Kidney (tissue), 14 donors: ENCODE results near the gene OR4F6. TPM values are rescaled to one million over a fixed set of nuclear protein-coding genes. Genes with fewer than 3 reads are reported as not detected.

Source experiments
- DNase-seq, 5 donors: peaks; one replicate each; pipeline ENCODE4 v3.0.0-alpha.2; 2013 to 2020
- FAIRE-seq: peaks from 2 replicates; lab custom pipeline; 2012; peaks lifted over from hg19 to GRCh38; lab: Jason Lieb, UNC
- H3K27ac ChIP-seq, 2 donors: one replicate each; pipeline ENCODE4 v1.7.0; 2013; ENCODE audit warnings: low read depth in 2 of 2, low read length in 2 of 2, inconsistent platforms in 1 of 2
- H3K27me3 ChIP-seq: one replicate; pipeline ENCODE4 v1.7.1; 2013; ENCODE audit warnings: low read length, inconsistent platforms; ENCODE audit not compliant: control insufficient read depth, insufficient read depth
- H3K36me3 ChIP-seq, 3 donors: one replicate each; pipeline versions ENCODE4 v1.7.0 to v1.7.1; 2013; ENCODE audit warnings: low read length in 3 of 3, control low read depth in 1 of 3, inconsistent platforms in 1 of 3; ENCODE audit not compliant: insufficient read depth in 3 of 3, control insufficient read depth in 2 of 3
- H3K4me1 ChIP-seq, 3 donors: one replicate each; pipeline versions ENCODE4 v1.7.0 to v1.7.1; 2013; ENCODE audit warnings: low read length in 3 of 3, inconsistent platforms in 1 of 3, low read depth in 1 of 3; ENCODE audit not compliant: control insufficient read depth in 2 of 3, insufficient read depth in 2 of 3
- H3K4me3 ChIP-seq, 3 donors: one replicate each; pipeline versions ENCODE4 v1.7.0 to v1.8.1; 2013; ENCODE audit warnings: low read length in 3 of 3, control low read depth in 1 of 3, inconsistent platforms in 1 of 3
- H3K9ac ChIP-seq, 3 donors: one replicate each; pipeline versions ENCODE4 v1.7.0 to v1.7.1; 2013; ENCODE audit warnings: low read length in 3 of 3, control low read depth in 1 of 3, inconsistent platforms in 1 of 3
- H3K9me3 ChIP-seq, 3 donors: one replicate each; pipeline versions ENCODE4 v1.7.0 to v1.7.1; 2013; ENCODE audit warnings: low read length in 3 of 3, control low read depth in 1 of 3, inconsistent platforms in 1 of 3; ENCODE audit not compliant: control insufficient read depth in 2 of 3, insufficient read depth in 1 of 3
- intact Hi-C: fragments of 100-400 bp; cut with DNase I; formaldehyde crosslinking; loops from one replicate; pipeline ENCODE4 v1.11.1; 2022
- polyA plus RNA-seq: library from polyadenylated mRNA; stranded (reverse); fragments of 350-450 nt; fragmentation: Illumina TruSeq; extraction: RNeasy Lipid Tissue Mini Kit (QIAGEN cat#74804); gene quantifications from one replicate; pipeline ENCODE4 v1.2.3, GENCODE V29; 2014; ENCODE audit warnings: low read depth, low replicate concordance; ENCODE audit not compliant: insufficient read depth
- total RNA-seq: library from RNA; stranded (reverse); fragmentation: NEBNext Ultra II Directional; extraction: Animal tissue kit (Norgen Biotek cat#: 25700); gene quantifications from one replicate; pipeline ENCODE4 v1.2.1, GENCODE V29; 2021
- TF ChIP-seq, protein P1 (sequence below): IDR thresholded peaks from 3 replicates; pipeline ENCODE4 v1.5.1; 2012; ENCODE audit warnings: mild to moderate bottlenecking, moderate library complexity, borderline replicate concordance; ENCODE audit not compliant: insufficient read depth; ENCODE audit errors: extremely low read depth
- donor health status: control.
- donor health status: control.
- donor health status: control.
- donor health status: control.
- donor health status: control.
- donor health status: DM: yes; HTN: yes; CAD: no.
- donor health status: Normal renal cell carcinoma (clear cell type).

The OR4F6 gene
- total and polyA plus RNA-seq, 2 donors from 2014 or later, result not detected

GRCh38 chr15:101807345-101807945 is 4.1 kb downstream of the OR4F6 start:
- Histone ChIP-seq H3K4me1 (no peaks in the 10 kb centered on the region), H3K27me3 (no peaks in the 10 kb centered on the region), H3K27ac (no peak overlapping the region), H3K9ac (no peak overlapping the region), H3K4me3 (no peak overlapping the region), H3K9me3 (no peaks in the 10 kb centered on the region), H3K36me3 (no peaks in the 10 kb centered on the region)
- TF ChIP-seq, protein P1, sequence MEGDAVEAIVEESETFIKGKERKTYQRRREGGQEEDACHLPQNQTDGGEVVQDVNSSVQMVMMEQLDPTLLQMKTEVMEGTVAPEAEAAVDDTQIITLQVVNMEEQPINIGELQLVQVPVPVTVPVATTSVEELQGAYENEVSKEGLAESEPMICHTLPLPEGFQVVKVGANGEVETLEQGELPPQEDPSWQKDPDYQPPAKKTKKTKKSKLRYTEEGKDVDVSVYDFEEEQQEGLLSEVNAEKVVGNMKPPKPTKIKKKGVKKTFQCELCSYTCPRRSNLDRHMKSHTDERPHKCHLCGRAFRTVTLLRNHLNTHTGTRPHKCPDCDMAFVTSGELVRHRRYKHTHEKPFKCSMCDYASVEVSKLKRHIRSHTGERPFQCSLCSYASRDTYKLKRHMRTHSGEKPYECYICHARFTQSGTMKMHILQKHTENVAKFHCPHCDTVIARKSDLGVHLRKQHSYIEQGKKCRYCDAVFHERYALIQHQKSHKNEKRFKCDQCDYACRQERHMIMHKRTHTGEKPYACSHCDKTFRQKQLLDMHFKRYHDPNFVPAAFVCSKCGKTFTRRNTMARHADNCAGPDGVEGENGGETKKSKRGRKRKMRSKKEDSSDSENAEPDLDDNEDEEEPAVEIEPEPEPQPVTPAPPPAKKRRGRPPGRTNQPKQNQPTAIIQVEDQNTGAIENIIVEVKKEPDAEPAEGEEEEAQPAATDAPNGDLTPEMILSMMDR, result no peak
- no peak for DNase-seq
- no peak for FAIRE-seq
- intact Hi-C loops, result no loop called here

GRCh38 chr15:101808201-101808600 is 4.9 kb downstream of the OR4F6 start:
- no peak overlapping the region for H3K27ac ChIP-seq
- DNase-seq (no peak), FAIRE-seq (no peak)
- intact Hi-C loops, result no loop called here
- TF ChIP-seq, protein P1, result no peak
- H3K9ac ChIP-seq, result no peak overlapping the region
- H3K27me3 ChIP-seq, result no peaks in the 10 kb centered on the region
- H3K4me3 ChIP-seq, result no peak overlapping the region
- H3K36me3 ChIP-seq, result no peaks in the 10 kb centered on the region
- no peaks in the 10 kb centered on the region for H3K4me1 ChIP-seq
- H3K9me3 ChIP-seq, result no peaks in the 10 kb centered on the region

DNA sequence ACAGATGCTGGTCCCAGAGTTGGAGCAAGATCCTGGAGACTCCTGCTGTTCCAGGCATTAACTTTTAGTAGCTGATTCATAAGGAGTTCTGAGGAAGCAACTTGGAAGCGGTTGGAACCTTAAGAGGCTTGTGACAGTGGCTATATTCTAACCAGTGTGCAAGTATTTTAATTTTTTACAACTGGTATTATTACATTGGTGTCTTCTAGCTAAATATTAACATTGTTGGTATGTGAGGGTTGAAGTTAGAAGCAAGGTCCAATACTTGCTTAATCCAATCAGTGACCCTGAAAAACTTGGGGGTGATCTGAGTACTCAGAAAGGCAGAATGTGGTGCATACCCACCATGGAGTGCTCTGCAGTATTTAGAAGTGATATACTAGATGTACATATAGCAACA is 7.1 kb downstream of the OR4F6 start:
- intact Hi-C loops, result no loop called here
- no peak for FAIRE-seq
- TF ChIP-seq, protein P1, result no peak

More for the DNA sequence above, 7.1 kb downstream of the OR4F6 start:
- Histone ChIP-seq H3K4me1 (no peaks in the 10 kb centered on the region), H3K36me3 (no peaks in the 10 kb centered on the region), H3K9me3 (no peaks in the 10 kb centered on the region), H3K27ac (peak overlapping the region in 1 of 2 donors; percentile 35), H3K4me3 (peak overlapping the region in 1 of 3 donors; percentile 17), H3K9ac (no peak overlapping the region), H3K27me3 (no peaks in the 10 kb centered on the region)
- peak in 1 of 5 donors; percentile 23 for DNase-seq
